Esophagus (tissue), 2 donors: ENCODE results near the gene HOXC10. TPM values are rescaled to one million over a fixed set of nuclear protein-coding genes. Genes with fewer than 3 reads are reported as not detected.

Experiments used
- H3K27ac ChIP-seq, 2 donors: one replicate each; pipeline ENCODE4 v1.5.1; 2013; ENCODE audit warnings: low read depth in 2 of 2, mild to moderate bottlenecking in 2 of 2, inconsistent platforms in 1 of 2, low read length in 1 of 2, moderate library complexity in 1 of 2
- H3K27me3 ChIP-seq, 2 donors: one replicate each; pipeline ENCODE4 v1.6.1; 2013; ENCODE audit warnings: low read length in 2 of 2, control low read depth in 1 of 2, mild to moderate bottlenecking in 1 of 2; ENCODE audit not compliant: insufficient read depth in 2 of 2, control insufficient read depth in 1 of 2
- H3K36me3 ChIP-seq, 2 donors: one replicate each; pipeline ENCODE4 v1.6.1; 2013; ENCODE audit warnings: low read length in 1 of 2; ENCODE audit not compliant: control insufficient read depth in 2 of 2, insufficient read depth in 2 of 2
- H3K4me1 ChIP-seq, 2 donors: one replicate each; pipeline ENCODE4 v1.6.1; 2013; ENCODE audit warnings: low read length in 1 of 2; ENCODE audit not compliant: control insufficient read depth in 2 of 2, insufficient read depth in 2 of 2
- H3K4me3 ChIP-seq, 2 donors: one replicate each; pipeline ENCODE4 v1.5.1; 2013; ENCODE audit warnings: low read length in 2 of 2, mild to moderate bottlenecking in 2 of 2, low read depth in 1 of 2, moderate library complexity in 1 of 2
- H3K9me3 ChIP-seq, 2 donors: one replicate each; pipeline ENCODE4 v1.6.1; 2013; ENCODE audit warnings: mild to moderate bottlenecking in 2 of 2, low read depth in 1 of 2, low read length in 1 of 2, moderate library complexity in 1 of 2; ENCODE audit not compliant: control insufficient read depth in 2 of 2, insufficient read depth in 1 of 2
- WGBS, 2 donors: extraction: QIAGEN DNeasy Blood & Tissue Kit; methylation state at CpG; one replicate each; pipeline ENCODE4 v1.1.7; 2013; 5-methylcytosine and 5-hydroxymethylcytosine counted together
- polyA plus RNA-seq, 2 donors: library from polyadenylated mRNA; stranded (reverse); fragments of 200-250 nt; gene quantifications; one replicate each; pipeline ENCODE4 v1.2.3, GENCODE V29; 2013
- donor health status: healthy with polysubstance abuse.
- donor health status: Bipolar disorder and iron deficiency.

The HOXC10 gene
- polyA plus RNA-seq, 2 donors = 0.02 to 0.04 TPM

DNA sequence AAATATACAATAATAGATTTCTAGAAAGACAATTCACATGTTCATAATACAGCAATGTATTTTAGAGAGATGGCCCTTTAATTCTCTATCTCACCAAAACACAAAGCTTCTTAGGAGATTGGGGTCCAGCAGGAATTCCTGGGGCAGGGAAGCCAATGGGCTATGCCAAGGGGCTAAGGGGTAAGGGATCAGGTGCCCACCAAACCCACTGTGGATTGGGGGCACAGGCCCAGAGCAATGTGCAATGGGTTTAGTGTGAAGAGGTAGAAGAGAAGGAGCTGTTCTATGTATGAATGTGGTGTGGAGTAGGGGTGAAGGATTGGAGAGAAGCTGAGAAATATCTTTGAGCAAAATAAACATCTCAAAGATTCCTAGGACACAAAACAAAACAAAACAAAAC lies 43.8 kb upstream of the HOXC10 start:
- H3K36me3 ChIP-seq = no peaks in the 10 kb centered on the region
- peaks cover 0 to 12% of the 10 kb centered on the region in 2 donors for H3K9me3 ChIP-seq
- no peak overlapping the region for H3K27ac ChIP-seq
- H3K27me3 ChIP-seq = peaks cover 5 to 66% of the 10 kb centered on the region in 2 donors
- no peak overlapping the region for H3K4me3 ChIP-seq
- peaks cover 6 to 14% of the 10 kb centered on the region in 2 donors for H3K4me1 ChIP-seq

DNA sequence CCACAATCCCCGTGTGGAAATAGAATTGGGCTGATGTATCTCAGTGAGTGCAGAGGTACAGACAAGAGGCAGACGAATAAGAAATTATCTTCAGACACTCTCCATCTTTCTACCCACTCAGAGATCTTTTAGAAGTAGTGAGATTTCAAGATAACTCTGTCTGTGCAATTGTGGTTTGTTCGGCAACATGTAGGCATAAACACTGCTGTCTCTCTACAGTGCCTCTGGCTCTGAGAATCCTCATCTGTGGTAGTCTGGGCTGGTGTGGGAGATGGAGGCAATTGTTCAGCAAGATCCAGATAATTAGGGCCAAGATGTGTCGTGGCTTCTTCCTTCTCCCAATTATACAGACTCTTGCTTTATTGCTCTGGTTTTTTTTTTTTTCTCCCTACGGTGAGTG lies 43.2 kb upstream of the HOXC10 start:
- no peaks in the 10 kb centered on the region for H3K36me3 ChIP-seq
- peaks cover 5 to 61% of the 10 kb centered on the region in 2 donors for H3K27me3 ChIP-seq
- 24 to 25% methylated on average over 5 of the region's 5 CpGs for WGBS, 2 donors
- H3K9me3 ChIP-seq = peaks cover 0 to 12% of the 10 kb centered on the region in 2 donors
- H3K4me1 ChIP-seq = peaks cover 6 to 14% of the 10 kb centered on the region in 2 donors
- H3K4me3 ChIP-seq = no peak overlapping the region
- H3K27ac ChIP-seq = no peak overlapping the region

DNA sequence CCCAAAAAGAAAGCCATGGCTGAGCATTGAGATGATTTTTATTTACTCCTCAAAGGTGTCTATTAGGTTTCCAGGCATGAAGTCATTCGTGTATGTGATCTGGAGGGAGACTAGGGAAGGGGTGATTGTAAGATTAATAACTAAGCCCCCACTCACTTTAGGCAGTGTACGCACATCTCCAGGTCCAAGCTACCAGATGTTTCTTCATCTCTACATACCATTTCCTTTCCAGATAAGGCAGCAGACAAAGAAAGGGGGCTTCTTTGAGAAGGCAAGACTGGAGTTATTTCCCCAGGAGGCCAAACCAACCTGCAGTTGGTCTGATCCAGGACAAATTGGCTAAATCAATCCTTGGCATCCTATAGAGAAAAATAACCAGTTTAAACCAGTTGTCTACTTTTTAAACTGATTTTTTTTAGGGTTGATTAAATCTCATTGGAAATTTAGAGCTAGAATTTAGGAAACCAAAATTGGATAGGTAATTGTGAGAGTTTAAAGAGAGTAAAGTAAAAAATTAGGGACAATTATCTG lies 42.4 kb upstream of the HOXC10 start:
- H3K4me1 ChIP-seq = peaks cover 6 to 14% of the 10 kb centered on the region in 2 donors
- peaks cover 5 to 53% of the 10 kb centered on the region in 2 donors for H3K27me3 ChIP-seq
- 16 to 25% methylated on average over 2 of the region's 2 CpGs for WGBS, 2 donors
- no peaks in the 10 kb centered on the region for H3K36me3 ChIP-seq
- H3K9me3 ChIP-seq = peaks cover 0 to 12% of the 10 kb centered on the region in 2 donors
- no peak overlapping the region for H3K27ac ChIP-seq
- no peak overlapping the region for H3K4me3 ChIP-seq

DNA sequence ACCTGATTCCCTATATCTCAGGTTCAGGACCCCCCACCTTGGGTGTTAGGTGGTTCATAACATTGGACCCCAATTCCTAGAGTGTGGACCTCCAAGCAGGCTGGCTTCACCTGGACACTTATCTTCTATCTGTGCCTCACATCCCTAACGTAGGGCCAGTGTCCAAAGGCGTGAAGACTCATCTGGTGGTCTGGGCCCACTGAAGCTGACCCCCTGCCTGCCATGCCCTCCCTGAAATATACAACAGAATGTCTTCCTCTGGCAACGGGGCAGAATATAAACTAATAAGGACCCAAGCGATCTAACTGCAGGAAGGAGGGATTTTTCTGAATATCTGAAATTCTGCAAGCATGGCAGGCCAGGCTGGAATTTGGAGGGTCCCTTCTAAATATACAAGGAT lies 40.7 kb upstream of the HOXC10 start:
- WGBS, 2 donors = 14 to 19% methylated on average over 4 of the region's 4 CpGs
- peaks cover 0 to 5% of the 10 kb centered on the region in 2 donors for H3K9me3 ChIP-seq
- no peak overlapping the region for H3K4me3 ChIP-seq
- H3K4me1 ChIP-seq = peaks cover 2 to 9% of the 10 kb centered on the region in 2 donors
- no peak overlapping the region for H3K27ac ChIP-seq
- H3K36me3 ChIP-seq = no peaks in the 10 kb centered on the region
- peaks cover 5 to 42% of the 10 kb centered on the region in 2 donors for H3K27me3 ChIP-seq

DNA sequence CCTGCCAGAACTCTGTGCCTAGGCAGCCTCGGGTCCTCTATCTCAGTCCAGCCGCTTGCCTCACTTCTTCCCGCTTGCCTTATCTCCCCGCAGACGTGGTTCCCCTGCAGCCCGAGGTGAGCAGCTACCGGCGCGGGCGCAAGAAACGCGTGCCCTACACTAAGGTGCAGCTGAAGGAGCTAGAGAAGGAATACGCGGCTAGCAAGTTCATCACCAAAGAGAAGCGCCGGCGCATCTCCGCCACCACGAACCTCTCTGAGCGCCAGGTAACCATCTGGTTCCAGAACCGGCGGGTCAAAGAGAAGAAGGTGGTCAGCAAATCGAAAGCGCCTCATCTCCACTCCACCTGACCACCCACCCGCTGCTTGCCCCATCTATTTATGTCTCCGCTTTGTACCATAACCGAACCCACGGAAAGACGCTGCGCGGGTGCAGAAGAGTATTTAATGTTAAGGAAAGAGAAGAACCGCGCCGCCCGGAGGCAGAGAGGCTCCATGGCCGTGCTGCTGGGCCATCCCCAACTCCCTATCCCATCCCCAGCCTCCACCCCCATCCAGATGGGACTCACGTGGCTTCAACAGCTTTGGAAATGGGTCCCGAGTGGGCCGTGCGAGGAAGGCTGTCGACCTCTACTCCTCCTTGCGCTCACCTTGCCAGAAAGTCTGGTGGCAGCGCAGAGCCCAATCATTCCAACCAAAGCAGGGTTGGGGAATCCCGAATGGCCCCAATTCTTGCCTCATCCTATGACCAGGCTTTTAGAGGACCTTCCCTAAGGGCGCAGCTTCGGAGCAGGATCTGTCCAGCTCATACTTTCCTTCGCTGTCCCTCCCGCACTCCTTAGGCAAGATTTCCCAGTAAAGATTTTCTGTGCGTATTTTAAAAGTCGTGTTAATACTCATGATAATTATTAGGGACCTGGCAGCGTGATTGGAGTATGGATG lies 39.8 kb upstream of the HOXC10 start:
- H3K9me3 ChIP-seq = peaks cover 0 to 3% of the 10 kb centered on the region in 2 donors
- H3K27me3 ChIP-seq = peaks cover 6 to 43% of the 10 kb centered on the region in 2 donors
- no peak overlapping the region for H3K4me3 ChIP-seq
- WGBS, 2 donors = 9 to 10% methylated on average over 51 of the region's 51 CpGs
- H3K4me1 ChIP-seq = peaks cover 0 to 4% of the 10 kb centered on the region in 2 donors
- H3K36me3 ChIP-seq = no peaks in the 10 kb centered on the region
- H3K27ac ChIP-seq = no peak overlapping the region

DNA sequence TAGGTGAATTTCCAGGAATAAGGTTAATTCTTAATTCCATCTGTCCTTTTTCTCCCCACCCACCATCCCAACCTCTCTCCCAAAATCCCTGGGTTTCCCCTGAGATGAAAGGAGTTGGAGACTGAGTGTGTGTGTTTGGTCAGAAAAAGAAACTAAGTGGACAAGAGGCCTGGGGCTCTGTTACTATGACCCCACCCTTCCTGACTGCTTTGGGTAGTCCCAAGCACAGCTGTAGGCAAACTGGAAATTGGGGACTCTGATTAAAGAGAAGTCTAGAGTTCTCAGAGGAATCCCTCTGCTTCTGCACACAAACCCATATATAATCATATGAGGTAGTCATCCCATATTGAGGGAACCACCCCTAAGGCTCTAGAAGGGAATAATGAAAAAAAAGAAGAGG lies 37.2 kb upstream of the HOXC10 start:
- Histone ChIP-seq H3K9me3 (peaks cover 0 to 3% of the 10 kb centered on the region in 2 donors), H3K27me3 (peaks cover 11 to 46% of the 10 kb centered on the region in 2 donors), H3K4me1 (peaks cover 0 to 4% of the 10 kb centered on the region in 2 donors), H3K4me3 (no peak overlapping the region), H3K27ac (no peak overlapping the region), H3K36me3 (no peaks in the 10 kb centered on the region)

DNA sequence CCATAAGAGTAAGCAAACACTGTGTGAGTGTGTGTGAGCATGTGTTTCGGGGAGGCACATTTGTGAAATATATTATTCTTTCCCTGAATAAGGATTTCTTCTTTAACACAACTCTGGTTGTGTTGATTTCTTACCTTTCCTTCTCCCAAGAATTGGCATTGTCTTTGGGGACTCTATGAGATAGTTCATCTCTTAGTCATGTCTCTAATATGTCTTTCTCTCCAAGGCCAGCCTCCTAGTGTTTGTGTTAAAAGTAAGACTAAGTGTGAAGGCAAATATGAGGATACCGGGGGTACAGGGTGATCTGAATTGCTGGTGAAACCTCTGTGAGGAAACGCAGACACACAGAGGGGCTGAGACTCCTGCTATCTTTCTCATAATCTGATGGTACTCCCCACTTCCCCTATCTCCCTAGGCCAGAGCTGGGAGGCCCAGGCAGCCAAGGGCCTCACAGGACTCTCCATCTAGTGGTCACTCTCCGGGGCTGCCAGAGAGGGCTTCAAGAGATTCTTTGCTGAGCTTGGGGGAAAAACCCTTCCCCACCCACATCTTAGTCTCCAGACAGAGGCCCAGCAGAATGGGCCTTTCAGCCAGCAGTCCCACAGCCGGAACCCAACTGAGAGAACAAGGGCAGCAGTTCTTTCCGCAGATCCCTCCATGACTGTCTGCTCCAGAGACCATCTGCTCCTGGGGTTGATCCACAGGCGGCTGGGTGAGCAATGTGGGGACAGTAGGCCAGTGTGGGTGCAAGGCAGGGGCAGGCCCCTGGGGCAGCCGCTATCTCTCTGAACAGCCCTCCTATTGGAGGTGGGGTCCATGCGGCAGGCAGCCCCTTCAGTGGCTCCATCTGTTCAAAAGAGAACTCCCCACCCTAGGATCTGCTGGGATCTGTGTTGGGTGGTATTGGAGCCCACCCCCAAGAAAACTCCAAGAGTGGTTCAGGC lies 36.0 kb upstream of the HOXC10 start:
- Histone ChIP-seq H3K36me3 (no peaks in the 10 kb centered on the region), H3K4me1 (peaks cover 0 to 4% of the 10 kb centered on the region in 2 donors), H3K27ac (no peak overlapping the region), H3K4me3 (no peak overlapping the region), H3K9me3 (peaks cover 0 to 3% of the 10 kb centered on the region in 2 donors), H3K27me3 (peaks cover 11 to 50% of the 10 kb centered on the region in 2 donors)
- WGBS, 2 donors = 40 to 50% methylated on average over 9 of the region's 9 CpGs

DNA sequence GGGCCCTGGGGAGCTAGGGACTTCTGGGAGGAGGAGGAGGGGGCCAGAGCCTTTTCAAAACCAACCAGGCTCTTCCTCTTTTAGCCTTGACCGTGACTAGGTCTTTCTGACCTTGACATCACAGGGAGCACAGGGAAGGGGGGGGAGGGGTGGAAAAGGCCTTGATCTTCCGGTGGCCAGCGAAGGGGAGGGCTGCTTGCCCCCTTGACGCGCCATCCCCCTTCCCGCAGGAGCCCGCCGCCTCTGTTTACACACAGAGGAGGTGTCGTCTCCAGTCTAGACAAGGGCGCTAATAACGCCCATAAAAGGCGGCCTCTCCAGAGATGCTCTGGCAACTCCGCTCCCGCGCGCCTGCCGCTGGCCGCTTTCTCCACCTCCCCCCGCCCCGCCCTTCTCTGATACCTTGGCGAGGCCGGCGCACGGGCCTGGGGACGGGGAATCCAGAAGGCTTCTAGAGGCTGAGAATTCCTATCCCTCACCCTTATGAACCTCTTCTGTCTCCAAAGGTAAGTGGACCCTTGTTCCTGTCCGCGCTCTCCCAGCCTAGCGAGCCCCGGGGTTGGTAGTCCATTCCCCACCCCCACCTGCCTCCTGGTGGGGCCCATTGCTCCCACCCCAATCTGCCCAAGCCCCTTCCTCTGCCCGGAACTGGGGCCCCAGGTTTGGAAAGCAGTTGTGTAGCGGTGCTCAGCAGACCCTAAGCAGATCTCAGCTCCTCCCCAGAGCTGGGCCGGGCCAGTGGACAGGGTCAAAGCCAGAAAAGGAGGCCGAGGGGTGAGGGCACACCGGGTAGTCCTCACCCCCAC lies 35.1 kb upstream of the HOXC10 start:
- no peak overlapping the region for H3K27ac ChIP-seq
- H3K27me3 ChIP-seq = peaks cover 11 to 56% of the 10 kb centered on the region in 2 donors
- H3K4me3 ChIP-seq = no peak overlapping the region
- peaks cover 0 to 1% of the 10 kb centered on the region in 2 donors for H3K9me3 ChIP-seq
- WGBS, 2 donors = 4 to 8% methylated on average over 29 to 34 of the region's 34 CpGs
- peaks cover 0 to 2% of the 10 kb centered on the region in 2 donors for H3K4me1 ChIP-seq
- no peaks in the 10 kb centered on the region for H3K36me3 ChIP-seq

DNA sequence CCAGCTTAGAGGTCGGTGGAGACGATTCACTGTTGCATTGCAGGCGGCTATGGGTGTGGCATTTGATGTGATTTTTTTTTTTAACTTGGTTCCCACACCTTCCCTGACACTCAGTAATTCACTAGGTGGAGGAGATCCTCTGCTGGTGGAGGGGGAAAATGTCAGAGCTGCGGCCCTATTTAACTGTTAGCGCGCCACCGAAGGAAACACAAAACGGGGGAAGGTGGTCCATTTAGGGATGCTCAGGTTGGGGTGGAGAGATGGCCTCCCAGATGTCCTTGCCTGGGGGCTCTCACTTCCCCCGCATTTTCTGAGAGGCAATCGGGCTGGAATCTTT lies 34.5 kb upstream of the HOXC10 start:
- Histone ChIP-seq H3K4me3 (no peak overlapping the region), H3K36me3 (no peaks in the 10 kb centered on the region), H3K27ac (no peak overlapping the region), H3K9me3 (peaks cover 0 to 2% of the 10 kb centered on the region in 2 donors), H3K4me1 (peaks cover 0 to 2% of the 10 kb centered on the region in 2 donors), H3K27me3 (peaks cover 11 to 57% of the 10 kb centered on the region in 2 donors)
- 6% methylated on average over 10 of the region's 10 CpGs for WGBS, 2 donors
